Endothelial cell of umbilical vein (primary cell): ENCODE results near the gene USH2A.

Source experiments
- CTCF ChIP-seq, 2 donors: IDR thresholded peaks; 1 replicate in 1 of 2; 2 replicates in 1 of 2; pipeline ENCODE4 v1.5.1; 2011; ENCODE audit warnings: low read length in 2 of 2, mild to moderate bottlenecking in 2 of 2, moderate library complexity in 2 of 2, control low read depth in 1 of 2, inconsistent platforms in 1 of 2, low read depth in 1 of 2; ENCODE audit not compliant: insufficient read depth in 1 of 2; ENCODE audit errors: extremely low read depth in 1 of 2
- EZH2 ChIP-seq: IDR thresholded peaks from 2 replicates; pipeline ENCODE4 v1.6.1; 2012; ENCODE audit warnings: borderline replicate concordance, low read depth, mild to moderate bottlenecking, moderate library complexity, low read length, inconsistent platforms; ENCODE audit not compliant: severe bottlenecking
- FOS ChIP-seq: IDR thresholded peaks from 2 replicates; pipeline ENCODE4 v1.6.1; 2011; ENCODE audit warnings: mild to moderate bottlenecking, low read length, moderate library complexity, borderline replicate concordance; ENCODE audit not compliant: insufficient read depth
- GATA2 ChIP-seq: IDR thresholded peaks from 2 replicates; pipeline ENCODE4 v1.7.0; 2011; ENCODE audit warnings: low read depth, mild to moderate bottlenecking, moderate library complexity, mixed read lengths, low read length; ENCODE audit not compliant: insufficient read length, insufficient read depth
- JUN ChIP-seq: IDR thresholded peaks from 2 replicates; pipeline ENCODE4 v1.6.1; 2011; ENCODE audit warnings: borderline replicate concordance, low read depth; ENCODE audit not compliant: insufficient read length, insufficient read depth
- MYC ChIP-seq: IDR thresholded peaks from one replicate; pipeline ENCODE4 v1.6.1; 2011; ENCODE audit warnings: mild to moderate bottlenecking, low read depth, low read length
- POLR2A ChIP-seq: IDR thresholded peaks from 2 replicates; pipeline ENCODE4 v1.6.1; 2012; ENCODE audit warnings: low read depth, mild to moderate bottlenecking, control low read depth, low read length
- POLR2AphosphoS5 ChIP-seq: IDR thresholded peaks from 2 replicates; pipeline ENCODE4 v1.6.1; 2012; ENCODE audit warnings: low read depth, mild to moderate bottlenecking, control low read depth, low read length, moderate library complexity; ENCODE audit not compliant: insufficient read depth
- TF ChIP-seq, protein P1 (sequence below): IDR thresholded peaks from 2 replicates; pipeline ENCODE4 v1.6.1; 2011; ENCODE audit not compliant: insufficient read depth, insufficient read length

DNA sequence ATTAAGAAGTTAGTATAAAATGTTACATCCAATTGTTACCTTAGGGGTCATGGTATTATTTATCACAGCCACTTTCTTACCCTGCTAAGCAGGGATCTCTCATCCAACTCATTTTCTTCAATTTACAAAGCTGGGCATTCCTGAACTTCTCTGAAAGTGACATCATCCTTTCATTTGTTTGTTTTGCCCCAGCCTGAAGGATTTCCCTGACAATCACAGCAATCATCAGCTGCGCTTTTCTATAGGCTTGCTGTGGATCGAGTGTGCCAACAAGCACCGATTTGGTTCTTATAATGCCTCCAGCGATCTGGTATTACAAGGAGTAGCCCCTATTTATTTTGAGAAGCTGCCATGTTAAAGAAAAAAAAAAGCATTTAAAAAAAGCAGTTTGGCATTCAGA is 240.2 kb downstream of the USH2A start:
- TF ChIP-seq CTCF (IDR thresholded peaks at IDR 0.05; ENCODE audit: extremely low read depth in 1 of 2, insufficient read depth in 1 of 2, low read depth in 1 of 2, low read length in 2 of 2) = no peak
- TF ChIP-seq MYC = no peak
- no peak for TF ChIP-seq EZH2
- TF ChIP-seq POLR2A = no peak
- TF ChIP-seq GATA2 = no peak
- no peak for TF ChIP-seq POLR2AphosphoS5
- TF ChIP-seq, protein P1, sequence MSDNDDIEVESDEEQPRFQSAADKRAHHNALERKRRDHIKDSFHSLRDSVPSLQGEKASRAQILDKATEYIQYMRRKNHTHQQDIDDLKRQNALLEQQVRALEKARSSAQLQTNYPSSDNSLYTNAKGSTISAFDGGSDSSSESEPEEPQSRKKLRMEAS = no peak
- TF ChIP-seq JUN = no peak
- no peak for TF ChIP-seq FOS
